HG03439 (cell line): ENCODE results near the gene CDC14A.
"Not testable (repeated sequence)": the region's sequence is repeated elsewhere in the genome, so short reads cannot be mapped to it uniquely, and the experiment has no call there.

Experiments used
- ATAC-seq: cut with Tn5 transposase; IDR thresholded peaks from one replicate; pipeline ENCODE4 v1.9.1; 2021; ENCODE audit warnings: mild to moderate bottlenecking, moderate library complexity; ENCODE audit not compliant: unreplicated experiment

CDC14A gene

GRCh38 chr1:100331146-100331545 is 21.2 kb upstream of the CDC14A start:
- ATAC-seq = not testable (repeated sequence)

GRCh38 chr1:100332331-100332730 is 20.0 kb upstream of the CDC14A start:
- ATAC-seq = no peak

- ATAC-seq = no peak
These were observed 16.9 kb upstream of the CDC14A start for GRCh38 chr1:100335436-100335835.

- ATAC-seq = not testable (repeated sequence)
These were observed 14.4 kb upstream of the CDC14A start for GRCh38 chr1:100337878-100338277.

- not testable (repeated sequence) for ATAC-seq
These were observed 12.6 kb upstream of the CDC14A start for GRCh38 chr1:100339735-100340134.

- no peak for ATAC-seq
These were observed 11.8 kb upstream of the CDC14A start for GRCh38 chr1:100340494-100340893.

GRCh38 chr1:100342348-100342747 is 10.0 kb upstream of the CDC14A start:
- no peak for ATAC-seq

GRCh38 chr1:100343897-100344296 is 8.4 kb upstream of the CDC14A start:
- ATAC-seq = no peak

- ATAC-seq = no peak
These were observed 7.5 kb upstream of the CDC14A start for GRCh38 chr1:100344774-100345173.

- no peak for ATAC-seq
These were observed 5.9 kb upstream of the CDC14A start for GRCh38 chr1:100346387-100346786.

GRCh38 chr1:100347009-100347966 is 5.0 kb upstream of the CDC14A start:
- no peak for ATAC-seq

GRCh38 chr1:100348549-100349144 is 3.7 kb upstream of the CDC14A start:
- ATAC-seq = no peak

- ATAC-seq = no peak
These were observed 3.1 kb upstream of the CDC14A start for GRCh38 chr1:100349246-100349645.

- ATAC-seq = no peak
These were observed 1.6 kb upstream of the CDC14A start for GRCh38 chr1:100350787-100351094.

- ATAC-seq = peak; percentile 61
These were observed 1.0 kb upstream of the CDC14A start for GRCh38 chr1:100351095-100351887.

GRCh38 chr1:100353071-100353801 is 930 bp downstream of the CDC14A start:
- ATAC-seq = peak; percentile 26

GRCh38 chr1:100353988-100354387 is 1.7 kb downstream of the CDC14A start:
- no peak for ATAC-seq

- no peak for ATAC-seq
These were observed 2.7 kb downstream of the CDC14A start for GRCh38 chr1:100354971-100355394.

- no peak for ATAC-seq
These were observed 5.9 kb downstream of the CDC14A start for GRCh38 chr1:100358210-100358609.

- ATAC-seq = no peak
These were observed 6.8 kb downstream of the CDC14A start for GRCh38 chr1:100359139-100359538.
